Naive thymus-derived CD4-positive, alpha-beta T cell (primary cell): ENCODE results near the gene KLHDC8B. TPM values are rescaled to one million over a fixed set of nuclear protein-coding genes. Genes with fewer than 3 reads are reported as not detected.

Experiments
- ATAC-seq: fragments of 150-1000 bp; cut with Tn5 transposase; 2 replicates; pipeline ENCODE4 v1.10.0; 2021; ENCODE audit warnings: mild to moderate bottlenecking, moderate library complexity
- CTCF ChIA-PET: fragments of 350-600 bp; sonication (Branson Sonifier 250); formaldehyde crosslinking; loops from one replicate; lab custom pipeline; 2021; ENCODE audit warnings: antibody characterized with exemption; lab: Charles Lee
- POLR2A ChIA-PET: fragments of 350-600 bp; sonication (Branson Sonifier 250); formaldehyde crosslinking; loops from one replicate; lab custom pipeline; 2021; ENCODE audit warnings: antibody characterized with exemption, inconsistent platforms; lab: Charles Lee
- DNase-seq, 9 donors: peaks; one replicate each; pipeline versions ENCODE4 v3.0.0 to v3.0.0-alpha.2; 2020 to 2022; ENCODE audit warnings: mixed read lengths in 1 of 9
- H3K27ac ChIP-seq: one replicate; pipeline ENCODE4 v1.7.0; 2013; ENCODE audit warnings: mild to moderate bottlenecking, low read depth, low read length, moderate library complexity
- H3K27me3 ChIP-seq, 2 donors: one replicate each; pipeline ENCODE4 v1.7.0; 2013; ENCODE audit warnings: low read length in 2 of 2, mild to moderate bottlenecking in 2 of 2, moderate library complexity in 2 of 2; ENCODE audit not compliant: control insufficient read depth in 2 of 2, insufficient read depth in 2 of 2
- H3K36me3 ChIP-seq, 3 experiments: 1 replicate in 2 of 3; 2 replicates in 1 of 3; pipeline ENCODE4 v1.7.0; 2013; ENCODE audit warnings: low read length in 3 of 3, mild to moderate bottlenecking in 3 of 3, moderate library complexity in 1 of 3; ENCODE audit not compliant: insufficient read depth in 3 of 3, control insufficient read depth in 2 of 3
- H3K4me1 ChIP-seq, 2 donors: one replicate each; pipeline ENCODE4 v1.7.0; 2013; ENCODE audit warnings: low read length in 2 of 2, mild to moderate bottlenecking in 2 of 2, moderate library complexity in 1 of 2; ENCODE audit not compliant: control insufficient read depth in 2 of 2, insufficient read depth in 2 of 2
- H3K4me3 ChIP-seq: 2 replicates; pipeline ENCODE4 v1.7.0; 2013; ENCODE audit warnings: mild to moderate bottlenecking, low read length
- H3K9me3 ChIP-seq, 3 experiments: 1 replicate in 2 of 3; 2 replicates in 1 of 3; pipeline ENCODE4 v1.7.0; 2013; ENCODE audit warnings: low read length in 3 of 3; ENCODE audit not compliant: control insufficient read depth in 2 of 3
- H3K27ac Mint-ChIP-seq, 9 donors: one replicate each; pipeline ENCODE4 v1.8.0; 2020 to 2022; ENCODE audit warnings: mixed read lengths in 9 of 9, mild to moderate bottlenecking in 8 of 9, moderate library complexity in 5 of 9, inconsistent platforms in 2 of 9
- H3K27me3 Mint-ChIP-seq, 5 donors: one replicate each; pipeline ENCODE4 v1.8.0; 2021 to 2022; ENCODE audit warnings: mixed read lengths in 5 of 5, mild to moderate bottlenecking in 1 of 5
- H3K36me3 Mint-ChIP-seq, 5 donors: one replicate each; pipeline ENCODE4 v1.8.0; 2020 to 2022; ENCODE audit warnings: mixed read lengths in 5 of 5, mild to moderate bottlenecking in 3 of 5, inconsistent platforms in 1 of 5
- H3K4me1 Mint-ChIP-seq, 7 donors: one replicate each; pipeline ENCODE4 v1.8.0; 2020 to 2022; ENCODE audit warnings: mixed read lengths in 7 of 7, mild to moderate bottlenecking in 3 of 7, inconsistent platforms in 1 of 7
- H3K4me3 Mint-ChIP-seq, 10 donors: one replicate each; pipeline ENCODE4 v1.8.0; 2020 to 2022; ENCODE audit warnings: mild to moderate bottlenecking in 10 of 10, mixed read lengths in 10 of 10, moderate library complexity in 6 of 10, inconsistent platforms in 2 of 10
- H3K9me3 Mint-ChIP-seq, 11 donors: one replicate each; pipeline ENCODE4 v1.8.0; 2020 to 2022; ENCODE audit warnings: mixed read lengths in 11 of 11, mild to moderate bottlenecking in 4 of 11, inconsistent platforms in 1 of 11, moderate library complexity in 1 of 11
- intact Hi-C, 2 donors: fragments of 100-400 bp; cut with micrococcal nuclease; formaldehyde crosslinking; loops; one replicate each; pipeline ENCODE4 v1.15.1; 2023
- polyA plus RNA-seq, 2 donors: library from polyadenylated mRNA; unstranded; fragments of 300-500 nt; fragmentation: Illumina TruSeq; gene quantifications; one replicate each; pipeline ENCODE4 v1.2.3, GENCODE V29; 2021
- total RNA-seq, 6 experiments: library from RNA in 5 of 6; stranded (reverse) in 5 of 6; gene quantifications; 1 replicate in 5 of 6; 2 replicates in 1 of 6; pipeline ENCODE4 v1.2.3 and lab custom pipeline; 2021 to 2026

Gene KLHDC8B
- total and polyA plus RNA-seq, 7 experiments from 2014 or later = 1.5 to 10.0 (median 5.2) TPM

GRCh38 chr3:49153349-49153912 lies 18.0 kb upstream of the KLHDC8B start:
- Mint-ChIP-seq H3K36me3 (peaks cover 0 to 1% (median 0%) of the 10 kb centered on the region in 5 donors), H3K4me1 (peaks cover 0 to 5% (median 2%) of the 10 kb centered on the region in 7 donors), H3K9me3 (no peaks in the 10 kb centered on the region), H3K27me3 (no peaks in the 10 kb centered on the region), H3K4me3 (no peak overlapping the region), H3K27ac (peak overlapping the region in 4 of 9 donors; percentile 30 to 73 (median 60))
- DNase-seq (no peak), ATAC-seq (peak; percentile 16)
- no peaks in the 10 kb centered on the region for H3K27me3 ChIP-seq
- no peaks in the 10 kb centered on the region for H3K9me3 ChIP-seq
- H3K36me3 ChIP-seq = no peaks in the 10 kb centered on the region
- H3K27ac ChIP-seq = no peak overlapping the region
- CTCF ChIA-PET = interaction anchor here (8.4 kb wide), 1 partner anchor 164 kb away, joined by 64 read pairs; the partner anchor contains the start of gene P4HTM
- POLR2A ChIA-PET = interaction anchor here (0.6 to 1.6 kb wide), 5 partner anchors 30 to 1410 kb away, joined by 3 to 7 read pairs (median 3); partner anchors contain the start of gene USP19
- H3K4me3 ChIP-seq = no peak overlapping the region
- H3K4me1 ChIP-seq = no peaks in the 10 kb centered on the region
- intact Hi-C loops = no loop called here

DNA sequence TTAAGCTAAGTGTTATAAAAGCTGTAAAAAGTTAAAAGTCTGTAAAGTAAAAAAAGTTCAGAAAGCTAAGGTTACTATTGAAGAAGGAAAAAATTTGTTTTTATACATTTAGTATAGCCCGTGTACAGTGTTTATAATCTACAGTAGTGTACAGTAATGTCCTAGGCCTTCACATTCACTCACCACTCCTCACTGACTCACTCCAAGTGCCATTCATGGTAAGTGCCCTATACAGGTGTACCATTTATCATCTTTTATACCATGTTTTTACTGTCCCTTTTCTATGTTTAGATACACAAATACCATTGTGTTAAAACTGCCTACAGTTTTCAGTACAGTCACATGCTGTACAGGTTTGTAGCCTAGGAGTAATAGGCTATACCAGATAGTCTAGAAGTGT lies 14.1 kb upstream of the KLHDC8B start:
- Mint-ChIP-seq H3K27me3 (no peaks in the 10 kb centered on the region), H3K36me3 (peaks cover 0 to 1% (median 0%) of the 10 kb centered on the region in 5 donors), H3K27ac (peak overlapping the region in 1 of 9 donors; percentile 15), H3K9me3 (no peaks in the 10 kb centered on the region), H3K4me3 (no peak overlapping the region), H3K4me1 (peaks cover 0 to 6% (median 4%) of the 10 kb centered on the region in 7 donors)
- DNase-seq (no peak), ATAC-seq (no peak)
- Histone ChIP-seq H3K36me3 (peaks cover 0 to 11% (median 0%) of the 10 kb centered on the region in 3 experiments), H3K27ac (peak overlapping the region; percentile 20), H3K27me3 (no peaks in the 10 kb centered on the region), H3K4me3 (no peak overlapping the region), H3K9me3 (no peaks in the 10 kb centered on the region), H3K4me1 (no peaks in the 10 kb centered on the region)
- CTCF ChIA-PET = interaction anchor here (0.9 to 8.4 kb wide), 4 partner anchors 36 to 205 kb away, joined by 3 to 64 read pairs (median 5); partner anchors contain the start of genes P4HTM and USP19
- intact Hi-C loops = loop anchor here in 1 of 2 donors (5.0 kb wide), 1 partner anchor 130 kb away; the partner anchor contains the start of gene IMPDH2
- POLR2A ChIA-PET = interaction anchor here (0.6 to 2.4 kb wide), 4 partner anchors 37 to 296 kb away, joined by 3 to 10 read pairs (median 8); partner anchors contain the start of gene USP19

DNA sequence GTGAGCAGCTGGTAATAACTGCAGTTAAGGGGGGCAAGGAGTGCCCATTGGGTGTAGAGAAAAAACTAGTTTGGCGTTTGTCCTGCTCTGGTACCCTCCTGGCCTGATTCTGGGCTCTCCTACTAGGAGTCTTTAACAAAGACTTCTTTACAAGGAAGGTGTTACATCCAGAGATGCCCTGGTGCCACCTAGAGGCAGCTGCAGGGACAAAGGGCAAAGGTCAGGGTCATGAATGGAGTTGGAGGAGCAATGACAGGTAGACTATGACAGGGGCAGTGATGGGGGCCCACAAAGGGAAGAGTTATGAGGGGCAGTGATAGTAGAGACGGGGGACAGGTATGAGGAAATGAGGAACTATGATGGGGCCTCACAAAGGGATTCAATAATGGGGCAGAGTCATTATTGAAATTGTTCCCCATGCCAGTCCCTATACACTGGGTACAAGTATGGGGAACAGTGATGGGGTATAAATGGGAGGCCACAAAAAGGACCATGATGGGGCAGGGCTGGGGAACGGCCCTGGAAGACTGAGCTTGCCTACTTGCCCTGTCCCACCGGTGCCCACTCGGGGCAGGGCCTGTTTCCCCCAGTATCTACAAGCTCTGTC lies 13.2 kb upstream of the KLHDC8B start:
- DNase-seq = peak in 8 of 9 donors; percentile 40 to 68 (median 59)
- ChIA-PET CTCF (interaction anchor here (0.6 to 8.4 kb wide), 4 partner anchors 78 to 796 kb away, joined by 3 to 64 read pairs (median 4); partner anchors contain the start of gene P4HTM), POLR2A (interaction anchor here (0.7 to 2.4 kb wide), 6 partner anchors 10 to 170 kb away, joined by 3 to 10 read pairs (median 4); partner anchors contain the start of genes DALRD3, QRICH1 and USP19)
- H3K9me3 Mint-ChIP-seq = no peaks in the 10 kb centered on the region
- no peaks in the 10 kb centered on the region for H3K27me3 Mint-ChIP-seq
- no peaks in the 10 kb centered on the region for H3K27me3 ChIP-seq
- H3K4me1 ChIP-seq = no peaks in the 10 kb centered on the region
- intact Hi-C loops = loop anchor here (1.0 to 5.0 kb wide), 8 partner anchors 37 to 171 kb away; partner anchors contain the start of genes IMPDH2 (in 1 of the 2), NDUFAF3 (in 1 of the 2), QARS1 (in 1 of the 2) and QRICH1 (in 1 of the 2)
- no peak overlapping the region for H3K4me3 ChIP-seq
- no peaks in the 10 kb centered on the region for H3K9me3 ChIP-seq
- peak; percentile 89 for ATAC-seq
- H3K4me1 Mint-ChIP-seq = peaks cover 0 to 10% (median 5%) of the 10 kb centered on the region in 7 donors
- peaks cover 0 to 4% (median 0%) of the 10 kb centered on the region in 5 donors for H3K36me3 Mint-ChIP-seq
- H3K36me3 ChIP-seq = peaks cover 0 to 18% (median 0%) of the 10 kb centered on the region in 3 experiments
- H3K4me3 Mint-ChIP-seq = no peak overlapping the region
- H3K27ac ChIP-seq = peak overlapping the region; percentile 20
- peak overlapping the region in 6 of 9 donors; percentile 3 to 82 (median 18) for H3K27ac Mint-ChIP-seq

GRCh38 chr3:49158792-49159191 lies 12.6 kb upstream of the KLHDC8B start:
- Mint-ChIP-seq H3K27ac (peak overlapping the region in 2 of 9 donors; percentile 25 to 56), H3K27me3 (no peaks in the 10 kb centered on the region), H3K9me3 (no peaks in the 10 kb centered on the region), H3K4me1 (peaks cover 3 to 13% (median 6%) of the 10 kb centered on the region in 7 donors), H3K4me3 (no peak overlapping the region), H3K36me3 (peaks cover 0 to 4% (median 3%) of the 10 kb centered on the region in 5 donors)
- Histone ChIP-seq H3K27me3 (no peaks in the 10 kb centered on the region), H3K4me1 (no peaks in the 10 kb centered on the region), H3K27ac (no peak overlapping the region), H3K4me3 (no peak overlapping the region), H3K9me3 (no peaks in the 10 kb centered on the region), H3K36me3 (peaks cover 0 to 24% (median 0%) of the 10 kb centered on the region in 3 experiments)
- ATAC-seq (no peak), DNase-seq (no peak)
- ChIA-PET CTCF (interaction anchor here (0.6 to 8.4 kb wide), 3 partner anchors 78 to 795 kb away, joined by 3 to 64 read pairs (median 5); partner anchors contain the start of gene P4HTM), POLR2A (interaction anchor here (0.7 to 1.6 kb wide), 3 partner anchors 65 to 140 kb away, joined by 3 to 4 read pairs (median 4); partner anchors contain the start of genes DALRD3 and QRICH1)
- intact Hi-C loops = loop anchor here (1.0 to 5.0 kb wide), 8 partner anchors 38 to 171 kb away; partner anchors contain the start of genes IMPDH2 (in 1 of the 2), NDUFAF3 (in 1 of the 2), QARS1 (in 1 of the 2) and QRICH1 (in 1 of the 2)

DNA sequence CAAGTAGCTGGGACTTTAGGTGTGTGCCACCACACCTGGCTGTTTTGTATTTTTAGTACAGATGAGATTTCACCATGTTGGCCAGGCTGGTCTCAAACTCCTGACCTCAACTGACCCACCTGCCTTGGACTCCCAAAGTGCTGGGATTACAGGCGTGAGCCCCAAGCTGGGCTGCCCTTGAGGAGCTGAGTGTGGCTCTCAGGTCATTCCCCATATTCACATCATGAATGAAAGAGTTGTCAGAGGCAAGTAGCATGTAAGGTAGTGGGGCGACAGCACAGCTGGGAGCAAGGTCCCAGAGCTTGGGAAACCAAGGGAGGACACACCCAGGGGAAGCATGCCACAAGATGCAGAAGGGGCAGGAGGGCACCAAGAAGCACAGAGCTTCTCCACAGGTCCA lies 10.2 kb upstream of the KLHDC8B start:
- H3K27ac Mint-ChIP-seq = peak overlapping the region in 1 of 9 donors; percentile 24
- DNase-seq = no peak
- H3K9me3 Mint-ChIP-seq = peaks cover 0 to under 1% (median 0%) of the 10 kb centered on the region in 11 donors
- H3K4me1 ChIP-seq = peaks cover 5 to 15% of the 10 kb centered on the region in 2 donors
- ChIA-PET CTCF (interaction anchor here (1.9 kb wide), 1 partner anchor 10 kb away, joined by 6 read pairs; the partner anchor contains the start of gene KLHDC8B), POLR2A (interaction anchor here (0.6 kb wide), 1 partner anchor 173 kb away, joined by 3 read pairs; no protein-coding TSS in a partner anchor)
- peaks cover 0 to 29% (median 0%) of the 10 kb centered on the region in 3 experiments for H3K36me3 ChIP-seq
- peaks cover 14 to 34% (median 26%) of the 10 kb centered on the region in 7 donors for H3K4me1 Mint-ChIP-seq
- no peak overlapping the region for H3K4me3 ChIP-seq
- H3K9me3 ChIP-seq = no peaks in the 10 kb centered on the region
- H3K36me3 Mint-ChIP-seq = peaks cover 0 to 16% (median 5%) of the 10 kb centered on the region in 5 donors
- intact Hi-C loops = no loop called here
- H3K27ac ChIP-seq = no peak overlapping the region
- H3K4me3 Mint-ChIP-seq = peak overlapping the region in 1 of 10 donors; percentile 56
- no peaks in the 10 kb centered on the region for H3K27me3 Mint-ChIP-seq
- H3K27me3 ChIP-seq = no peaks in the 10 kb centered on the region
- no peak for ATAC-seq
